GM18907 (cell line): Measurements from ENCODE around the gene CCND3.

Experiments used
- ATAC-seq: cut with Tn5 transposase; IDR thresholded peaks from one replicate; pipeline ENCODE4 v1.9.1; 2021; ENCODE audit warnings: mild to moderate bottlenecking, moderate library complexity; ENCODE audit not compliant: unreplicated experiment

The CCND3 gene

DNA sequence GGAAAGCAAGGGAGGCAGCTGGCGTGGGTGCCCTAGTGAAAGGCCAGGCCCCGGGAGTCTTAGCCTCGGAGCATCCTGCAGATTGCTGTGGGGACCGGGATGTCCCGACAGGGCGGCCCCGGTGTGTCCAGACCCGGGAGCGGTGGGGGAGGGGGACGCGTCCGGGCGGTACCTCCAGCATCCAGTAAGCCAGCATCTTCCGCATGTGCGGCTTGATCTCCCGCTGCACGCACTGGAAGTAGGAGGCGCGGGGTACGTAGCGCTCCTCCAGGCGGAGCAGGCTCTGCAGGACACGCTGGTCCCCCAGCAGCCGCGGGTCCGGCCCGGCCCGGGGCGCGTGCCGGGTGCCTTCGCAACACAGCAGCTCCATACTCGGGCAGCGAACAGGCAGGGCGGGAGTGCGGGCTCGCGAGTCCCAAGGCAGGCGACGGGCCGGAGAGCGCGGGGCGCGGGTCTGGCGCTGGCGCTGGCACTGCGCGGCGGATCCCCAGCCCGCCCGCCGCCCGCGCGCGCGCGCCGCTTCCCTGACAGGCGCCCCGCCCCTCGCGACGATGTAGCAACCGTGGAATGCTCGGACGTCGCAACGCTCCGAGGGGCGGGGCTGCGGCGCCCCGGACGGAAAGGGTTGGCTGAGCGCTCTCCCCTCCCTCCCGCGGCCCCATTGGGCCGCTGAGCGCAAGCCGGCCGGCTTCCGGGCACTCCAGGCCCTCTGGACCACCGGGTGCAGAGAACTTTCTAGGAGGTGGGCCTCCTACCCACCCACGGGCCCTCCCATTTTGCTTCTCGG is at the start of gene CCND3:
Gene CCND3, minus strand, starts transcription at position 529 of the 787 bp plus-strand sequence. Its CDS starts 159 bp downstream, at position 370.
- peak; percentile 80 for ATAC-seq

DNA sequence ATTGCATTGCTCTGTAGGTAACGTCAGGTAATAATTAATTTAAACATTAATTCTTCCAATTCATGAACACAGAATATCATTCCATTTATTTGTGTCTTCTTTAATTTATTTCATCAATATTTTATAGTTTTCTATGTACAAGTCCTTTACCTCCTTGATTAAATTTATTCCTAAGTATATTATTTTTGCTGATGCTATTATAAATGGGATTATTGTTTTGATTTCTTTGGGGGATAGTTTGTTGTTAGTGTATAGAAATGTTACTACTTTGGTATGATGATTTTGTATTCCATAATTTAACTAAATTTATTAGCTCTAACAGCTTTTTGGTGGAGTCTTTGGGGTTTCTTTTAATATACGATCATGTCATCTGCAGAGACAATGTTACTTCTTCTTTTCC is 44.7 kb upstream of the CCND3 start:
- ATAC-seq, result no peak

GRCh38 chr6:41984623-41985022 is 43.0 kb upstream of the CCND3 start:
- no peak for ATAC-seq

DNA sequence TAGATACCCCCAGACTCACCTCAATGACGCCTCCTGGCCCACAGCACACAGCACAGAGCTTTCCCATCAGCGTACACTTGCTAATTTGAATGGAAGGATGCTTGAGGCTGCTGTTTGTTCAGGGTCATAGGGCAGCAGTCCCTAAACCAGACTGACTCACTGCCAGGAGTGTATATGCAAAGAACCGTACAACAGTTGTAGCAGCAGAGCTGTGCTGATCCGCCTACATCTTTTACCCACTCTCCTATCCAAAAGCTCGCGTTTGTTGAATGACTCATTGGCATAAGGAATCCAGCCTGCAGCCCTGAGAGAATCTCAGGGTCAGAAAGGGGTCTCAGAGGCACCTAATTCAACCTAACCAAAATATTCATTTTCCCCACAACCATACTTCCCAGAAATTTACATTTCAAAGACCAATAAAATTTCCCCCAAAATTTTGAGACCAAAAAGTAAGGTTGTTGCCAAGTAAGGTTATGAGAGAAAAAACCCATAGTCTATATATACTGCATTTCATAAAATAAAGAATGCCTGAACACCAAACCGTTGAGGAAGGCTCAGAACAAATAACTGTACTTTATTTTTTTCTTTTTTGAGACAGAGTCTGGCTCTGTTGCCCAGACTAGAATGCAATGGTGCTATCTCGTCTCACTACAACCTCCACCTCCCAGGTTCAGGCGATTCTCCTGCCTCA is 35.3 kb upstream of the CCND3 start:
- ATAC-seq, result no peak

DNA sequence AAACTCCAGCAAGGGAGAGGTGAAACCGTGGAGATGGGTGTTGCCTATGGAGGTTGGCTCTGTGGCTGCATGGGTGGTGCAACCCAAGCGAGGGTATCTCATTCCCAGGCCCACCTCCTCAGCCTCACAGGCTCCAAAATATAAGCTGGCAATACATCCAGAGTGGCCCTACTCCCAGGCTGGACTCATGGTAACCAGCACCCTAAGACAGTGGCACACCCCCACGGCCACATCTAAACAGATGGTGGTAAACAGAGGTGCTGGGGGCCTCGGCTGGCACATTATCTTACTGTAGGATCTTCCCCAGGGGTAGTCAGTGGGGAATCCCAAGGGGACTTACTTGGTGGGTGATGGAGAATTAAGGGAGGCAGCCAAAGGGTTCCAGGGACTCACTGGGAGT is 33.7 kb upstream of the CCND3 start:
- ATAC-seq, result no peak

- ATAC-seq, result no peak
Observed at GRCh38 chr6:41974281-41974825, 32.7 kb upstream of the CCND3 start.

- ATAC-seq, result no peak
Observed at GRCh38 chr6:41972826-41973225, 31.2 kb upstream of the CCND3 start.

GRCh38 chr6:41970436-41970846 is 28.8 kb upstream of the CCND3 start:
- ATAC-seq, result no peak

- ATAC-seq, result no peak
Observed at GRCh38 chr6:41967312-41968287, 26.0 kb upstream of the CCND3 start.

GRCh38 chr6:41966961-41967311 is 25.3 kb upstream of the CCND3 start:
- no peak for ATAC-seq

GRCh38 chr6:41966214-41966920 is 24.8 kb upstream of the CCND3 start:
- no peak for ATAC-seq

GRCh38 chr6:41965429-41966213 is 24.0 kb upstream of the CCND3 start:
- ATAC-seq, result no peak

DNA sequence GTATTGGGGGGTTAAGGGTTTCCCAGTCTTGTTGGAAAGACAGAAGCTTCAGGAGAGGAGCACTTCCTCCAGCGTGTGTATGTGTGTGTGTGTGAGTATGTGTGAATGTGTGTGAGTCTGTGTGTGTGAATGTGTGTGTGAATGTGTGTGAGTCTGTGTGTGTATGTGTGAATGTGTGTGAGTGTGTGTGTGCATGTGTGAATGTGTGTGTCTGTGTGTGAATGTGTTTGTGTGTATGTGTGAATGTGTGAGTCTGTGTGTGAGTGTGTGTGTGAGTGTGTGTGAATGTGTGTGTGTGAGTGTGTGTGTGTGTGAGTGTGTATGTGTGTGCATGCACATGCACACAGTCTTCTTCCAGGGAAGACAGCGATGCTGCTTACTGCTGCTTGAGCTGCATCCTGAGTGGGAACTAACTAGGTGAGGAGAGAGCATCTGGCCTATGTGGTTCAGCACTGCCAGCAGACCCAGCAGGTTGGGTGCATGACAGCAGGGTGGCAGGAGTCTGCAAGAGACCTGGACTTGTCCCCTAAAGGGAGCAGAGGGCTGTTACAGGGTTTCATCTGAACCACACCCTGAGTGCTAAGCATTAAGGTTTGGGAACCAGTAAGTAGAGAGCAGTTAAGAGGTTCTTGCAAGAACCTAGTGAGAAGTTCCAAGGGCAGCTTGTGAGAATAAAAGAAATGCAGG is 22.7 kb upstream of the CCND3 start:
- no peak for ATAC-seq

DNA sequence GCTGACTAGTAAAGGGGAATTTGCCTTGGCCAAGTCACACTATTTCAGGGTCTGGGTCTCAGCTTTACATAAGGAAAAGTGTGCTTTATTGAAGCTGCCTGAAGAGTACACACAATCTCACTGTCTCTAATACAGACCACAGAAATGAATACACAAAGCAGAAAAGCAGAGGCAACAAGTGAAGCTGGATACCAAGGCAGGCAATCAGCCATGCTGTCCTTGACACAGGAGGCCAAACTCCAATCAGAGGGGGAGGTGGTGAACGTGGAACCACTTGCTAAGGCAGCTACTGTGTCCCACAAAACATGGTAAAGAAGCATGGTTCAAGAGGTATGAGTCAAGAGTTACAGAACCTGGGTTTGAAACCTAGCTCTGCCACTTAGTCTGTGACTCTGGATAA is 21.8 kb upstream of the CCND3 start:
- ATAC-seq, result no peak

DNA sequence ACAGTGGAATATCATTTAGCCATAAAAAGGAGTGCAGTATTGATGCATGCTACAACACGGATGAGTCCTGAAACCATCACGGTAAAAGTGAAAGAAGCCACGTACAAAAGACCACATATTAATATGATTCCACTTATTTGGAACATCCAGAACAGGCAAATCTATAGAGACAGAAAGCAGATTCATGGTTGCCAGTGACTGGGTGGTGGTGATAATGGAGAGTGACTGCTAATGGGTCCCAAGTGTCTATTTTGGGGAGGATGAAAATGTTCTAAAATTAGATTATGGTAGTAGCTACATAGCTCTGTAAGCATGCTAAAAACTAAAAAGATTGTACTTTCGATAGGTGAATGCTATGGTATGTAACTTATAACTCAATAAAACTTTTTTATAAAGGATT is 18.4 kb upstream of the CCND3 start:
- no peak for ATAC-seq

DNA sequence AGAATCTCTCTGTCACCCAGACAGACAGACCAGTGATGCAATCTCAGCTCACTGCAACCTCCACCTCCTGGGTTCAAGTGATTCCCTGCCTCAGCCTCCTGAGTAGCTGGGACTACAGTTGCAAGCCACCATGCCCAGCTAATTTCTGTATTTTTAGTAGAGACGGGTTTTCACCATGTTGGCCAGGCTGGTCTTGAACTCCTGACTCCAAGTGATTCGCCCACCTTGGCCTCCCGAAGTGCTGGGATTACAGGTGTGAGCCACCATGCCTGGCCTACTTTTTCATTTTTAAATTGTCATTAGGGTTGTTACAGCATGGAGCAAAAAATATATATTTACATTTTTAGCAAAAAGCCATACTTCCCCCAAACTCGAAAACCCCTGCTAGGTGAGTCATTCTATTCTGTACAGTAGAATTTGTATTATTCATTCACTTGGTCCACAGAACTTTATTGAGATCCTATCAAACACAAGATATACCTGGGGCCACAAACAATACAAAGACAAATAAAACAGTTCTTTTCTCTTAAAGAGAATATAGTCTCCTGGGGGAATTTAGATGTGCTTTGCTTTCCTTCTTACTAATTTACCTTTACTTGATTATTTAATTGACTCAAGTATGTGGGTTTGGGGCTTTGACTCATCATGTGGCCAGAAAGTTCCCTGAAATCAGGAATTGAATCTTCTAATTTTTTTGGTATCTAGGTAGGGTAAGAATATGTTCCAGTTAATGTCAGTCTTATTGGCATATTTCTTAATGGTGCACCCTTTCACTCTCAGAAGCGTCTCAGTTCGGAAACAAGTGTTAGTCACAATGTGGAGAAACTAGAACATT is 16.6 kb upstream of the CCND3 start:
- no peak for ATAC-seq

- ATAC-seq, result no peak
Observed at GRCh38 chr6:41957117-41957516, 15.5 kb upstream of the CCND3 start.

DNA sequence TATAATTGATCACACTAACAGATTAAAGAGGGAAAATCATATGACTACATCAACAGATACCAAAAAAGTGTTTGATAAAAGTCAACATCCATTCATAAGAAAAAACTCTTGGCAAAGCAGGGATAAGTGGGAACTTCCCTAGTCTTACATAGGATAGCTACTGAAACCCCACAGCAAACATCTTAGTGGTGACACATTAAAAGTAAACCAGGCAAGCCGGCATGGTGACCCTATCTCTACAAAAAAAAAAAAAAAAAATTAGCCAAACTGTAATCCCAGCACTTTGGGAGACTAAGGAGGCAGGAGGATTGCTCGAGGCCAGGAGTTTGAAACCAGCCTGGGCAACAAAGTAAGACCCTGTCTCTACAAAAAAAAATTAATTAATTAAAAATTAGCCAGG is 13.8 kb upstream of the CCND3 start:
- ATAC-seq, result no peak
